Mesenteric fat pad (tissue), 1 donor: ENCODE measurements around the gene HTRA1. TPM values are rescaled to one million over a fixed set of nuclear protein-coding genes. Genes with fewer than 3 reads are reported as not detected.

Experiments
- DNase-seq: peaks from one replicate; pipeline ENCODE4 v3.0.0-alpha.2; 2020; ENCODE audit warnings: low spot score
- total RNA-seq: library from RNA; stranded (reverse); fragmentation: NEBNext Ultra II Directional; extraction: Animal tissue kit (Norgen Biotek cat#: 25700); gene quantifications from one replicate; pipeline ENCODE4 v1.2.1, GENCODE V29; 2021
- donor health status: DM: yes; HTN: yes; CAD: no.

HTRA1 gene
- total RNA-seq, 1 donor from 2014 or later = 191 TPM

DNA sequence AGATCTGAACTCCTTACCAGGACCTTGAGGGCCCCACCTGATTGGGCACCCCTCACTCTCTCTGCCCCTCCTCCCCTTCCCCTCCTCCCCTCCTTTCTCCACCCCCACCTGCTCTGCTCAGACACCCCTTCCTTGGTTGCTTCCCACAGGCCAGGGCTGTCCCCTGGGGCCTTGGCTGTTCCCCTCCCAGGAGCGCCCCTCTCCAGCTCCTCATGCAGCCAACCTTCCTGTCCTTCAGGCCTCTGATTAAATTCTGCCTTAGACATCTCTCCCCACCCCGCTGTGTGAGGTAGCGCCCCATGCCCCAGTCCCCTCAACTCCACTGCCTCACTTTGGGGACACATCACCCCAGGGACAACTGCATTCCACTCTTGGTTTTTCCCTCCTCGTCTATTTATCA is 32.4 kb downstream of the HTRA1 start:
- no peak for DNase-seq

DNA sequence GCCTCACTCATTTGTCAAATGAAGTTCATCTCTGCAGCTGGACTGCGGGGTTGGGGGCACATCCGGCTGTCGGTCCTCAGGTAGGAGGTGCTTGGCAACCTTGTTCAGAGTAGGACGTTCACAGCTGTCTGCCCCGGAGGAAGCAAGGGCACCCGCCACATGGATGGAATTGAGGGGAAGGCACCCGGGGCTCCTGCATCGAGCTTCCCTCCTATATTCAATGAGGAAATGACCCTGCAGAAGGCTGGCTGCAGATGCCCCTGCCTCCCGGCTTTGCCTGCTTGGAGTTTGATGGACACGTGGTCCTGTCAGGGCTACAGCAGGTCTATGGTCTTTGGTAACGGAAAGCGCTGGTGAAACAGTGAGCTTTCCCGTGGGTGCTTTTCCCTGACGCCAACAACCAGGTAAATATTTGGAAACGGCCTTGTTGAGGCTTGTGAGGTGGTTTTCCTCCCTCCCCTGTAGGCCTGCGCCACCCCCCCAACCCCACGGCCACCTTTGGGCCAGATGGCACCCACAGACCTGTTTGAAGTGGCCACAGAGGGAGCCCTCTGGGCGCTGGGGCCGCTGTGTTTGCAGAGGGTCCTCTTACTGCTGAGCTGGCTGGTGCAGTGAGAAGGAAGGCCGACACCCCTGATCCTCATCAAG is 32.9 kb downstream of the HTRA1 start:
- no peak for DNase-seq

DNA sequence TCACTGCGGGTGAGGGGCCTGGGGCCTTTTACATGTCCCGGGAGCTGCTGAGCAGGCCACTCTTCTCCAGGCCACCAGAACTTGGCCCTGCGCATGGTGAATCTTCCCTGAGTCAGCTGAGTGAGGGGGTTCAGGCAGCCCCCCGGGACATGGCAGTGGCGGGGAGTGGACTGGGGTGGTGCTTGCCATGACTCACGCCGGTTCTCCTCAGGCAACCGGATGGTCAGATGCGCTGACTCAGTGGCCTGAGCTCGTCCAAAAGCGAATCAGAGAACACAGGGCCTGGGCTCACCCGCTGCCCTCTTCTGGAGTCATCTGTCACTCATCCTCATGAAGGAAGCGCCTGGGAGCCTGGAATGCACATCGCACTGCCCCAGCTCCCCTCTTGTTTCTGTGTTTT is 33.5 kb downstream of the HTRA1 start:
- DNase-seq = no peak

GRCh38 chr10:122495406-122496340 is 34.3 kb downstream of the HTRA1 start:
- no peak for DNase-seq

DNA sequence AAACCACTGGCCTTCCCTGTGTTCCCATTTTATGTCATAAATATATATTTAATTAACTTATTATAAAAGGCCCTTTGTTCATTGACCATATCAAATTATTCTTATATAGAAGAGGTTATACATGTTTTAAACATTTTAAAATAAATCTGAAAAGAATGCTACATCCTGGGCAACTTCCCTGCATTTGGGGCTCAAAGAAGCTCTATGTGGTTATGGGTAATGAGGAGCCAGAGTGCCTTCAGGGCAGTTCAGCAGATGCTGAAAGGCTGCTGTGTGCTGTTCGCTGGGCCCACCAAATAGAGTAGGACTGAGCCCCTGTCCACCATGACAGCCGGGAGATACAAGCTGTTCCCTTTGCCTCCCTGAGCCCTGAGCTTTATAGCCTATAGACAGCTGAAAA is 35.9 kb downstream of the HTRA1 start:
- no peak for DNase-seq

DNA sequence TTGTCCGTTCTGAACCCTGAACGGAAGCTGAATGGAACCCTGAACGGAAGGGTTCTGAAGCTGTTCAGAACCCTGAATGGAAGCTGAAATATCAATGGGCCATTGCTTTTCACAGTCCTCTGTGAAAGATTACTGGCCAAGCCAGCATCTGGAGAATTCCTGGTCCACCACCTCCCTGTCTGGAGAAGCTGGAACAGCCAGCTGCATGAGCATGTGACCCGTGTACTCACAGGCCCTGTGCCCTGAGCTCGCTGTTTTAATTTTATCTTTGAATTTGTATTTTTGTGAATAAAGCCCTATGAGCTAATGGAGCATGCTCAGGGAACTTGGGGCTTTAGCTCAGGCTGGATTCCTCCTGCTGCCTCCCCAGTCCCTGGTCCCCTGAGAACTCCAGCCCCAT is 37.2 kb downstream of the HTRA1 start:
- DNase-seq = no peak

DNA sequence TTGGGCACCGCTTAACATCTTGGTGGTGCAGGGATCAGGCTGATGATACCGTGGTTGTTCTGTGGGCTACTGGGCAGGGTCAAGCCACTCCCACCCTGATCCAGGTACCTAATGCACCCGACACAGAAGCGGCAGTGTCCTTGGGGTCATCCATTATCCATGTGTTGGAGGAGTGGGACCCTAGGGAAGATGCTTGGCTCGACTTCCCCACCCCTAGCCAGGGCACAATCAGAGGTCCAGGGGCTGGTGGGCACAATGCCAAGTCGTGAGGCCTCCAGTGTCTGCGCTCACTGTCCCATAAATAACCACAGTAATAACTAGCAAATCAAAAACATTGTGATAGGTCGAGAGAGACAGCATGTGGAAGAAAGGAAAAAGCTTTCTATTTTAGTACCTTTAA is 37.7 kb downstream of the HTRA1 start:
- DNase-seq = no peak

- DNase-seq = no peak
Observed at GRCh38 chr10:122499491-122499941, 38.2 kb downstream of the HTRA1 start.

DNA sequence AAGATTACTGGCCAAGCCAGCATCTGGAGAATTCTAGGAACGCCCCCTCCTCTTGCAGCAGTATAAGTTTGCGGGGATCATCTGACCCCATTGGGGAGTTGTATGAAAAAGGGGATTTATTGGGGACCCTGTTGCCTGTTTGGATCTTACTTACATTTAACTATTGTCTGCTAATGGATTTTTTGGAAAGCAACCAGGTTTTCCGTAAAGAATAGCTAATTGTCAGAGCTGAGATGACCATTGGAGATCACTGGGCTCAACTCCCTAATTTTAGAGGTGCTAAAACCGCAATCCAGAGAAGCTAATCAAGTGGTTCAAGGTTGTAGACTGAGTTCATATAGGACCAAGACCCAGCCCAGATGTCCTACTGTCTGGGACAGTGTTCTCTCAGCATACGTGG is 38.8 kb downstream of the HTRA1 start:
- no peak for DNase-seq

DNA sequence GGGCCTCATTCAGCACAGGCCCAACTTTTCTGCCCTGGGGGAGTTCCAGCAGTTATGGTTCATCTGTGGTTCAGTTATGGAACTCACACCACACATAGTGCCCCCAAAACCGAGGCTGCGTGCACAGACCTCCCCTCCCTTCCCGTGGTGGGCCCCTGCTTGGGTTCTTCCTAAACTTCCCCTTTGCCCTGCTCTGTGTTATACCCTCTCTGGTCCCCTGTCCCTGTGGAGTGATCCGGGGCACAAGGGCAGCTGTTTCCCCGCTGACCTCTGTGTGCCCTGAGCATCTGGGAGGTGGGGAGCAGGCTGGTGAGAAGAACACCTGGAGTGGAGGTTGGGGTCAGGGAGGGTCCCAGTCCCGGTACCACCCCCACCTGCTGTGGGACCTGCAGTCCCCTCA is 39.4 kb downstream of the HTRA1 start:
- DNase-seq = no peak

DNA sequence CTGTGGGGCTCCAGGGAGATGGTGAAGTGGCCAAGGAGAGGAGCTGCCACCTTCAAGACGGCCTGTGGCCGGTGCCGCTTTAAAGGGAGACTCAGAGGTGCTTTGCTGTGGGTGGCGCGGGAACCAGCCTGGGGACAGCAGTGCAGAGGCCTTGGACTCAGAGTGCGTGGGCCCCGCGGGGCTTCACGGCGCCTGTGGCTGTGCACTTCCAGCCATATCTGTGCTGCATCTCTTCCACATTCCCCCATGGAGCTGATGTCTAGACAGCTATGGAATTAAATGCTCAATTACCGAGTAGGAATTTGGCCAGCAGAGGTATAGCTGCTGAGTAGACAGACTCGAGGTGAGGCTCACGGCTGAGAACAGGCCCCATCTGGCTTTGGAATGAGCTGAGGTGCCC is 41.7 kb downstream of the HTRA1 start:
- no peak for DNase-seq

DNA sequence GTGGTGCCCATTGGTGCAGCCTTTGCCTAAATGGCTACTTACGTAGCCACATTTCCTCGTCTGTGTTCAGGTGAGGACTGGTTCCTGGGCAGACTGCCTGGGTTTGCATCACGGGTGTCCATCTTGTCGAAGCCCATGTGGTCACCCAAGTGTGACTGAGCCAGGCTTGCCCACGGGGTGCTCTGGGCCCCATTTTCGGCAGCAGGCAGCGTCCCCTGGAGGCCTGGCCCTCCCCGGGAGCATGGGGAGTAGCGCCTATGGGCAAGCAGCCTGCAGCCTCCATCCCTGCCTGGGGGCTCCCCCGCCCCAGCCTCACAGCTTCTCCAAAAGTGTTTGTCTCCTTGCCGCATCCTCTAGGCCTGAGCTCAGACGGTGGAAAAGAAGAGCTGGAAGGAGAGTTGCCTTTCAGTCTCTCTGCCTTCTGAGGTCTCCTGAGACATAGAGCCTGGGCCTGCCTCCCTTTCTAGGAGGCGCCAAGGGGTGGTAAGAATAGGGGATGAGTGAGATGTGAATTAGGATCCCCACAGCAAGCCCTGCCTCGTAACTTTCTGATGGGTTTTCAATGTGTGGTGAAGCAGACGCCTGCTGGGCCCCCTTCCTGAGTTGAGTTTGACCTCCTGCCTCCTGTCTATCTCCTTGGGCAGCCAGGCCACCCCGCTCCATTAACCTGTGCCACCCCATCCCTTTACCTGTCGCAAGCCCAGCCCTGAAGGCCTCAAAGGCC is 42.7 kb downstream of the HTRA1 start:
- no peak for DNase-seq

DNA sequence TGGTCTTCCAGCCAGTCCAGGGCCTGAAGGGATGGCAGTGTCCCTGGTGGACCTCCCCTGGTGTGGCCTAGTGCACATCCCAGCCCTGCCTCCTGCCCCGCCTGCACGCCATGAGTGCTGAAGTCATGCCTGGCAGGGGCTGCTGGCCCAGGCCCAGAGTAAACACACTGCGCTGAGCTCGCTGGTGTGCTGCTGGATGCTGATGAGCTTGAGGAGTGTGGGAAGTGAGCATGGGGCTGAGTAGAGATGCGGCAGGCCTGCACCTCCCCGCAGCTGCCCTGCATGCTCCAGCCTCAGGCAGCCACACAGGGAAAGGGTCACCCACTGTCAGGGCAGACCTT is 43.2 kb downstream of the HTRA1 start:
- DNase-seq = peak; percentile 93

DNA sequence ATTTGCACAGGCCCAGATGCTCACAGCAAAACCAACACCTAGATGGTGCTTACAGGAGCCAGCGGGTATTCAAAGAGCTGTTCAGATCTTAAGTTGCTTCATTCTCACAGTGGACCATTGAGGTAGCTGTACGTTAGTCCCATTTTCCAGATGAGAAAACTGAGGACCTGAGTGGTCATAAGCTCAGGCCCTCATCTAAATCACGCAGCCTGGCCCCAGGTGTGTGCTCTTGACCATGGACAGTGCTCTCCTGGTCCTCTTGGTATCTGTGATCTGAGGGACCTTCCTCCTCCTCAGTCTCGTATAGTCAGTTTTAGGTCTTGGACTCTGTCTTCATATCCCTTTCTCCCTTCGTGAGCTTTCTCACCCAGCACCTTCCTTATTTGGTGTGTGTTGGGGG is 43.7 kb downstream of the HTRA1 start:
- DNase-seq = no peak

DNA sequence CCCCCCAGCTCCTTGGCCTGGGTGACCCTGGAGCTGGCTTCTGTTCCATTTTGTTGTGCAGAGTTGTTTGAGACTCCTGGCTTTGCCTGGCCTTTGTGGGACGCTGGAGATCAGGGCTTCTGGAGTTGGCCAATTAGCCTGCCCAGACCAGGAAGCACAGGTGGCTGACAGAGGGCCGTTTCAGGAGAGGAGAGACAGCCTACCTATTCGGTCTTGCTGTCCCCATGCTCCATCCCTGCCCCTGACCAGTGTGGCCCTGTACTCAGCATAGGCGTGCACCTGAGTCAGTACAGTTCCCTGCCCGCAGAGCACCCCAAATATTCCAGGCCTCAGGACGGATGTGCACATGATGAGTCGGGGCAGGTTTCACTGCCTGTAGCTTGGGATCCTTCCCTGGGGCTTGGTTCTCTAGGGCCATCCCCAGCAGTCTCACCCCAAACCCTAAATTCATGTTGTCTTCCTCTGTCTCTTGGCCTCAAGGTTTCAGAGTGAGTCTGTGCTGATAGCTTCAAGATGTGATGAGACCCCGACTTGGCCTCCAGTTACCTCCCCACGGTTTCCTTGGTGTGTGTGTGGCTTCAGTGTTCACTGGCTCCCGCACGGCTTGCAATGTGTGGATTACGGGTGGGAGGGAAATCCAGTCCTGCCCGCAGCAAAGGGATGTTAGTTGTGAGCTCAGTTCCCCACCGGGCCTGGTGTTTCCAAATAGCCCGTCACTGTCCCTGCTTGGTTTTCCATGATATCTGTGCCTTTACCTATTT is 44.7 kb downstream of the HTRA1 start:
- DNase-seq = no peak

GRCh38 chr10:122507616-122508015 is 46.3 kb downstream of the HTRA1 start:
- DNase-seq = no peak

DNA sequence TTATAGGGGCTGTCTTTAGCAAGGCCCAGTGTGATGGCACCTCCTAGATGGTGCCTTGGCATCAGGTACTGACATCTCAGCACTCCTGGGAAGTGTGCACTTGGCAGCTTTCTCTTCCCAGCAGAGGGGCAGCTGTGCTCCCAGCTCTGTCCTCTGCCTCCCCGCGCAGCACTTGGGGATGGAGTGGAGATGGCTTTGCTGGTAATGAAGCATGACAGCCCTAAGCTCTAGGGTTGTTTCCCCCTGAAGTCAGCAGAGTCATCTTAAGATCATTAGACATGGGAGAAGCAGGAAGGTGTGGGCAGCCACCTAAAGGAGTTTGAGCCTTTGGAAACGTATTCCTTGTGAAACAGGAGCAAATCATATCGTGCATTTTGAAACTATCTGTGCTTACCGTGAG is 46.7 kb downstream of the HTRA1 start:
- no peak for DNase-seq

- DNase-seq = no peak
Observed at GRCh38 chr10:122509323-122509722, 48.0 kb downstream of the HTRA1 start.

- DNase-seq = no peak
Observed at GRCh38 chr10:122510326-122510725, 49.0 kb downstream of the HTRA1 start.

GRCh38 chr10:122510736-122511135 is 49.4 kb downstream of the HTRA1 start:
- DNase-seq = no peak

DNA sequence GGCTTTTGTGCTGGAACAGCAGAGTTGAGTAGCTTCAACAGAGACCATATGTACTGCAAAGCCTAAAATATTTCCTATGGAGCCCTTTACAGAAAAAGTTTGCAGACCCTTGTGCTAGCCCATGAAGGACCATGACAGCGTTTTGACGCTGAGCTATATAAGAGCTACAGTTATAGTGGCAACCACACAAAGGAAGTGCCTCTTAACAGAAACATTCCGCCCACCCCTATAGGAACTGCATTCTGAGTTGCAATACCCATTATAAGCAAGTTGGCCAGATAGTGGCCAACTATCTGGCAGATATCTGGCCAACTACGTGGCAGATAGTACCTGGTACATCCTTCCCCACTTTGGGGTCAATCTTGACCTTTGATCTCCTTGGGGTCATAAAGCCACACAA is 51.7 kb downstream of the HTRA1 start:
- DNase-seq = no peak
